ENCODE data around the gene PACRG.

PACRG gene

GRCh38 chr6:163249651-163250101 is 521.9 kb downstream of the PACRG start:
- DNase-seq (ENCODE audit: low spot score): no peak

- DNase-seq (ENCODE audit: low spot score): no peak
Measured at GRCh38 chr6:163250116-163250515, 522.3 kb downstream of the PACRG start.

DNA sequence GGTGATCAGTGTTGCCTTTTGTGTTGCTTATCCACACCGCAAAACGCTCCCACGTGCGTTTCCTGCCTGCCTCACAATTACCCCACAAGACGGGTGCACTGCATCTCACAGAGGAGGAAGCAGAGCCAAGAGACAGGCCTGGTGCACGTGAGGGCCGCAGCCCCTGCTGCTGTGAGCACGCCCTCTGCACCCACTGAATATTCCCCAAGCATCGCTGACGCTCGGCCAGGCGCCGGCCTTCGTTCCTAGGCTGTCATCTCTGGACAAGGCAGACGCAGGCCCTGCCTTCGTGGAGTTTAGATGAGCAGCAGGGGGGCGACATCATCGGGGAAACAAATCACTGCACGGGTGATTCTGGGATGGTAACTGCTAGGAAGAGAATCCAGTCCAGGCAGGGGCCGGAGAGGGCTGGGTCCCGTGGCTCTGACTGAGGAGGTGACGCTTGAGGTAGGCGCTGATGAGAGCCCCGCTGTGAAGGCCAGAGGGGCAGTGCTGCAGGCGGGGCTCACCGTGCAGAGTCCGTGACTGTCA is 524.4 kb downstream of the PACRG start:
- no peak for DNase-seq (ENCODE audit: low spot score)

DNA sequence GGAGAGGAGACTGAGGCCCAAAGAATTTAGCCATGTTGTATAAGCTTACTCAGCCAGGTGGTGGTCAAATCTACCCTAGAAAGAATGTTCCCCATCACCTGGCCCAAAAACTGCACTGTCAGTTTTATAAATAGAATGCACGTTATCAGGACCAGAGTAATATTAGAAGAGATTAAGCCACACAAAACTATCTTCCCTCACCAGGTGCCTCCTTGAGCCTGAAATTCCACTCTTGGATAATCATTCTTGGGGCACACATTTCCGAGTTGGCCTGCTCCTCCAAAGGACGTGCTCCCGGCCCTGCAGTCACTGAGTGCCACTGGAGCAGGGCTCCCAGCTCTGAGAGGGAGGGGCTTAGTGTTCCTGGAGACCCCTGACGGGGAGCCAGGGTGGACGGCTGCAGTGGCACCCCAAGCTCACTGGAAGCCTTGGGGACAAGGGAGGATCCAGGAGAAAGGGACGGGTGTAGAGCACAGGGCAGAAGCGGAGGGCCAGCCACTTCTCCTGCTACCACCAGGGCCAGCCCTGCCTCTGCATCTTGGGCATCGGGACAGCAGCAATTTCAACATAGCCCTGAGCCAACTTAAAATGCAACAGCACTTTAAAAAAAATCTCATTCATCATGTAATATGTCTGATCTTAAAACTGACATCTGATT is 525.9 kb downstream of the PACRG start:
- no peak for DNase-seq (ENCODE audit: low spot score)

DNA sequence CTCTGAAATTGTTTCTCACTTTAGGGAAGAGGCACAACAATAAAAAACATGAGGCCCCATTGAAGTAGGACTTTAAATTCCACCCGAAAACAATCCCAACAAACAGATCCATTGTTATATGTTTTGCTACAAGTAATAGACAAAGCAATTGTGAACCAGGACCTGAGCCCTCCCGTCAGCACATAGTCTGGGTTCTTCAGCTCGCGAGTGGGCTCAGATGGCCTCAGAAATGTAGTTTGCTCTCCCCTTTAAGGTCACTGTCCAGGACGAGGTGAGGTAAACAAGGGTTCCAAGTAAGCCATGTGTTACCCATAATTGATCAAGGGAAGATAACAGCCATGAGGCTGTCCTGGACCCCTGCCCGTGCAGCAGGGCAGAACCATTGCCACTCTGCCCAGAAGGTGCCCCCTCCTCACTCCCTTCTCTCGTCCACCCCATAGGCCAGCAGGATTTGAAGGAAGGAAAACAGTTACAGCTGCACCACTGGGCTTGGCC is 526.6 kb downstream of the PACRG start:
- DNase-seq (ENCODE audit: low spot score): no peak

- DNase-seq (ENCODE audit: low spot score): no peak
Measured at GRCh38 chr6:163255265-163255664, 527.5 kb downstream of the PACRG start.

- no peak for DNase-seq (ENCODE audit: low spot score)
Measured at GRCh38 chr6:163259689-163260088, 531.9 kb downstream of the PACRG start.

- no peak for DNase-seq (ENCODE audit: low spot score)
Measured at GRCh38 chr6:163260111-163260895, 532.5 kb downstream of the PACRG start.

- no peak for DNase-seq (ENCODE audit: low spot score)
Measured at GRCh38 chr6:163260911-163261310, 533.1 kb downstream of the PACRG start.

DNA sequence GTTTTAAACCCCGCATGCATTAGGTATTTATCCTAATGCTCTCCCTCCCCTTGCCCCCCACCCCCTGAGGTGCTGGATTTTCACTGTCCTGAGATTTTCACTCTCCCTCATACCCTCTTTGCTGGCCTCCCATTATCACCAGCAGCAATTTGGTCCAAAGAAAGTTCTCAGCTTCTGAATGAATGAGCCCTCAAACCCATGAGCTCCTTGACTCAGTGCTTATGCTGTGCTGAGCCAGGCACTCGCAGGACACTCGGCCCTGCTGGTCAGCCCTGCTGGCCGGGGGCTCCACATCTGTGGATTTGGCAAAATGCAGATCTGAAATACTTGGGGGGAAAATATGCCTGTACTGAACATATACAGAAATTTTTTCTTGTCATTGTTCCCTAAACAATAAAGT is 533.6 kb downstream of the PACRG start:
- DNase-seq (ENCODE audit: low spot score): no peak

GRCh38 chr6:163262080-163262479 is 534.3 kb downstream of the PACRG start:
- no peak for DNase-seq (ENCODE audit: low spot score)

DNA sequence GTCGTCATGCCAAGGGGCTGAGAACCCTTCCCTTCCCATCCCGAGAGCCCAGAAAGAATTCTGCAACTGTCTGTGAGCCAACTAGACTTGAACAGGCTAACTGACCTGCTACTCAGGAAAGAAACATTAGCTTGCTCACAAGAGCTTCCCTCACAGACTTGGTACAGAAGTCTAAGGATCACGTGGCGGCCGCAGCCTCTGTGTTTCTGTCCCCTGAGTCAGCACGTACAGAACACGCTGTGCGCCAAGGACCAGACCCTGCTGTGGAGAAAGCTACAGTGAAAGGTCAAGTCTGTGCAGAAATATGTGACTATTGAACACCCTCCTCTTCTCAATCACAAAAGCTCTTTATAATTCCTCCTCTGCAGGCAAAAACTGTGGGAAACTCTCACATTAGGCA is 535.4 kb downstream of the PACRG start:
- DNase-seq (ENCODE audit: low spot score): no peak

DNA sequence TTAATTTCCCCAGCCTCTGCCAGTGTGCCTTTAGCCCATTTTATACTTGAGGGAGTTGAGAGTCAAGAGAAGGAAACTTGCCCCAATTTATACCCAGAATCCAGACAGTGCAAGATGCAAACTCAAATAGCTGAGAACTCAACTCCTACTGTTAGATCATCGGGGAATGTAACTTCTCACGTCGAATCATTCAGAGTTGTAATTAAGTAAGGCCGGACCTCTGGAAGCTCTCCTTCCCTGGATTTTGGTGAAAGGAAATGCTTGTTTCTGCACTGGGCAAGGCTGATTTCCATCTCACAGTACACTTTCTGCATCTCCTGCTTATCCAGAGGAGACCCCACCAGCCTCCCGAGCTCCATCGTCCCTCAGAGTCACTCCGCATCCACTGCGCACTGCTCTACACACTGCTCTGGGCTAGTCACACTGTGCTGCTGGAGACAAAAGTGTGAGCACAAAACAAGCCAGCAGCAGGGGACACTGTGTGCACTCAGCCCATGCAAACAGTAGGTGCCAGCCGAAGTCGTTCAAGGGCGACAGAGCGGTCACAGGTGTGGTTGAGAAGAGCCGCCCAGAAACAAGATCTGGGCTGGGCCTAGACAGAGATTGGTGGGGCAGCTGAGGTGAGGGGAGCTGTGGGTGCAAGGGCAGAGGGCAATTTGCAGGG is 536.4 kb downstream of the PACRG start:
- DNase-seq (ENCODE audit: low spot score): no peak

DNA sequence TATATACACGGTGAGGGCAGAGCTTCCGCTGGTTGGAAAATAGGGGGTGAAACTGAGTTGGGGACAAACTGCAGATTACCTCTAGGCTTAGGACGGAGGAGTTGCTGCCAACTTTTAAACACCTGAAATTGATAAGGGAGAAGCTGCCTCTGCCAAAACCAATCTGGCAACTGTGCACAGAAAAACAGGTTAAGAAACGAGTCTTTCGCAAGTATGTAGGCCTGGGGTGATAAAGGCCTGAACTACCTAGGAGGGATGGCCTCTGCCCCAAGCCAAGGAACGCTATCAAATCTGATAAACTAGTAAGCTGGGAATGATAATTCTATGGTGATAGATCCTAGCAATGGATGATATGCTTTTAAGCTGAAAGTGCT is 536.9 kb downstream of the PACRG start:
- no peak for DNase-seq (ENCODE audit: low spot score)

DNA sequence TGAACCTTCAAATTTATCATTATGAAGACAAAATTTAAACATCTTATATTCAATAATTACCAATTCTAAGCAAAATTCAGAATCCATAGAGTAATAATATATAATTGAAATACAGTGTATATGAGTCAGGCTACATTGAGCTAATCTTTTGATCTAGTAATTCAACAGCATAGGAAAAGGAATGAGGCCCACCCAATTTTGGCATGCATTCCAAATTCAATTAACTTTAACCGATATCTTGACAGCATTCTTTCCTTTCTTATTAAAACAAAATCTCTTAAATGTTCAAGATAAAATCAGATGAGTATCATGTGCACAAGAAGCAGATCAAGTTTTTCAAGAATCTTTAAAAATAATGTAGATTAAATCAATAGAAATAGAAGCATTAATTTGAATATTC is 553.9 kb downstream of the PACRG start:
- no peak for DNase-seq (ENCODE audit: low spot score)

DNA sequence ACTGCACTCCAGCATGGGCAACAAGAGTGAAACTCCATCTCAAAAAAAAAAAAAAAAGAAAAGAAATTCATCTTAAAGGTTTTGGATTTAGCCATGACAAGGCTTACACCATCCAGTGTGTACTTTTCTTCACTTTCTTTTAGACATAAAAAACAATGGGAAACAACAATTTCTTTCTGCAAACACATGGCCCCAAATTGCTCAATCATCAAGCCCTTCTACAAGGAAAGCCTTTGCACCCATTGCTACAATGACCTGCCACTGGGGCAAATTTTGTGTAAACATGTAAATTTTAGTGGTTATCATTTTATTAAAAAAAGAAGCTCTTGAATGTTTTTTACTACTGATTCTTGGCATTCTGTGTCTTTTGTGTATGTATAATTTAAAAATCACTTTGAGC is 554.9 kb downstream of the PACRG start:
- DNase-seq (ENCODE audit: low spot score): no peak

- DNase-seq (ENCODE audit: low spot score): no peak
Measured at GRCh38 chr6:163284151-163284550, 556.4 kb downstream of the PACRG start.

DNA sequence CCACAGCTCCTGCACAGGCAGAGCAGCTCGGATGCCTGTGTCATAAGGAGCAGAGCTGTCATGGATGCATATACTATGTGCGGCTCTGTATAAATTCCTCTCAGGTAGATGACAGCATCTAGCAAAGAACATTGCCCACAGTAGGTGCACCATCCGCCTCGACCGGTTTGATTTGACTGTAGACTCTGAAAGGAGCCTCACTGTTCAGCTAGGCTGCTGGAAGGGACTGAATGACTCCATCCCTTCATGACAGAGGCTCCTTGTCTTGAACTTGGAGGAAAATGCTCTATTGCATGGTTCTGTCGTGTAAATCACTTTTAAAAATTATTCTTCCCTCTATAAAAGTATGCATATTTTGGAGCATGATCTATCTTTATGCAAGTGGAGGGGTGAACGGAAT is 557.9 kb downstream of the PACRG start:
- DNase-seq (ENCODE audit: low spot score): no peak

DNA sequence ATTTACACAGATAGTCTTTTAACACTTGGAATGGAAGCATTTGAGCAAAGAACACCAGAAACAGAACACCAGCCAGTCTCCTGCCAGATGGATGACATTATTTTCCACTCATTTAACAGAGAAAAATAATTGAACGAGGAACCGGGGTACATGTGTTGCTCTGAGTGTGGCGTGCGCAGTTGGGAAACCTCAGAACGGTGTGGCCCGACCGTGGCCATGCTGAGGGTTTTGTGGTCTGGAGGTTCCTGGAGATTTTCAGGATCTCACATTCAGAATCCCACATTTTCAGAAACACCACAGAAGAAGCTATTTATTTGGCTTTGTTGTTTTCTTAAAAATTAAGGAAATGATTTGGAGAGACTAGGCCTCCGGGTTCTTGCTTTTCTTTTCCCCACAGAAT is 559.9 kb downstream of the PACRG start:
- DNase-seq (ENCODE audit: low spot score): no peak

GRCh38 chr6:163288066-163288465 is 560.3 kb downstream of the PACRG start:
- DNase-seq (ENCODE audit: low spot score): no peak

DNA sequence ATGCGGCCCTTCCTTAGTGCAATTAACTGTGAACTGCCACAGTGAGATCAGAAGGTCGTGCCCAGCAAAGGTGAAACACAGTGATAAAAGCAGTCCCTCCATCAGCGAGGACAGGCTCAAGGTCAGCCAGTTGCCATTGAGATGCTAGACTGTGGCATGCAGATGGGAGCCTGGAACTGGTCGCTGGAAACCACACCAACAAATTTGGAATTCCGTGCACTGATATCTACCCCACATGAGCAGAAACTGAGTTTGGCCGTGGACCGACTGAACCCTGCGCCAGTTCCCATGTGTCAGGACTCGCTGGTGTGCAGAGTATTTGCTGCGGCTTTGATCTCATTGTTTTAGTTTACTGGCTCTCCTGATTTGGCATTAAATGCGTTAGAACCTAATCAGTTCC is 561.1 kb downstream of the PACRG start:
- no peak for DNase-seq (ENCODE audit: low spot score)

GRCh38 chr6:163289447-163289846 is 561.7 kb downstream of the PACRG start:
- no peak for DNase-seq (ENCODE audit: low spot score)

Measured in RKO (cell line).